GOT3 (cell line): ENCODE data around the gene LRIG3.
"Not testable (repeated sequence)": the region's sequence is repeated elsewhere in the genome, so short reads cannot be mapped to it uniquely, and the experiment has no call there.

Source experiments
- DNase-seq: peaks from one replicate; lab custom pipeline; 2025; ENCODE audit warnings: mixed read lengths; lab: John Stamatoyannopoulos, UW

The LRIG3 gene

DNA sequence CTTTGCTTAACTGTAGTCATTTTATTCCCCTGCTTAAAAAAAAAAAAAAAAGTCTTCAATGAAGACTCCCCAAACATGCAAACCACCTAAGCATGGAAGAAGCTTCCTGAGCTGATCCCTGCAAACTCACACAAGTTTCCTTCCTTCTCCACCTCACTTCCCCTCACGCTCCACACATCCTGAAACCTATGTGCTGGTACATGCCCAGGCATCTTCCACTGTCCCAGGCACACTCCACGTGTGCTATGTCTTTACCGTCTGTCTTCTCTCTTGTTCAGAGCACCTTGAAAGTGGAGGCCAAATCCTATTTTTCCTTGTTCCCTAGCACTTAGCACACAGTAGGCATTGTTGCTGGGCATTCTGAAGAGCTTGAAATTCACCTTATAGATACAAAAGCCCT, 13.4 kb downstream of the LRIG3 start:
- no peak for DNase-seq

GRCh38 chr12:58905422-58905821, 14.9 kb downstream of the LRIG3 start:
- no peak for DNase-seq

GRCh38 chr12:58902726-58903125, 17.6 kb downstream of the LRIG3 start:
- not testable (repeated sequence) for DNase-seq

GRCh38 chr12:58901664-58902063, 18.6 kb downstream of the LRIG3 start:
- no peak for DNase-seq

DNA sequence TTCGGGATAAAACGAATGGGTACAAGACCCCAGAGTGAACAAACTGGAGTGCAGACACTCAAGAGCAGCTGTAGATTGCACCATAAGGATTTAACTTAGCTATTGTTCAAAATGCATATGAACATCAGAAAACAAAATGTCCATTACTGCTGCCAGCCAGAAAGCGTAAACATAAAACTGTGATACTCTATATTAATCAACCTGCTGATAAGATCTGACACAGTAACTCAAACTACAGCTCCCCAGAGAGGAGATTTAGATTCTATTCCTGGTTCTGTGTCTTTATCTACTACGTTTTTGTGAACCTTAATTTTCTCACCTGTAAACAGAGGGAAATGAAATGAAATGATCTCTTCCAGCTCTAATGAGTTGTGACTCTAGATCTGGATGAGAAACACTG, 22.3 kb downstream of the LRIG3 start:
- no peak for DNase-seq

DNA sequence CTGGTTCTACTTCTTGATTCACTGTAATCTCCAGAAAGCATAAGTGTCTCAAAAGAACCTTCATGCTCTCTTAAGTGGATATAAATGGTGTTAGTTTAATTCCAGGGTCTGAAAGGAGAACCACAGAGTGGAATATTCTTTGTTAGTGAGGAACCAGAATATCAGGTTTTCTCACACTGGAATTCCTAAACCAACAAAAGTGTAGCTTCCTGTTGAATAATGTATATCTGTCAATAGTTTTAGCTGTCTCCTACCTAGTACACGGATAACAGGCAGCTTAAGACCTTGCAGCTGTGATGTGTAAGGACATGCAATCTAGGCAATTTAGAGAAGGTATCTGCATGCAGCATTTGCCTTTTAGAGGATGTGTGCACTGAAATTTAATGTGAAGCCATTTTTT, 24.0 kb downstream of the LRIG3 start:
- no peak for DNase-seq

DNA sequence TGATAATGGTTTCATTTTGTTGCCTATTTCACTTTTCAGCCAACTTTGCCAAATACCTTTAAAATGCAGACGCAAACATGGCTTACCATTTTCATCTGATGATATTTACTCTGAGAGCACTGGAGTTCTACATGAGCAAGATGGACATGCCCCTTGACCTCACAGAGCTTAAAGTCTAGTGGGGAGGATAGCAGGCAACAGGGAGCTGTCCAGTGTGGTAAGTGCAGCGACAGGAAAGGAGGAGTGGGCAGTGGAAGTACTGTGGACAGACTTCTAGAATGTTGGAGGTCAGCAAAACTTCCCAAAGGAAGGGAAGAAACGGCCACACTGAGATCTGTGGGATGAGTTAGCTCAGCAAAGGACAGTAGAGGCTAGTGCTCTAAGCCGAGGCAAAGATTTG, 25.3 kb downstream of the LRIG3 start:
- DNase-seq = no peak

DNA sequence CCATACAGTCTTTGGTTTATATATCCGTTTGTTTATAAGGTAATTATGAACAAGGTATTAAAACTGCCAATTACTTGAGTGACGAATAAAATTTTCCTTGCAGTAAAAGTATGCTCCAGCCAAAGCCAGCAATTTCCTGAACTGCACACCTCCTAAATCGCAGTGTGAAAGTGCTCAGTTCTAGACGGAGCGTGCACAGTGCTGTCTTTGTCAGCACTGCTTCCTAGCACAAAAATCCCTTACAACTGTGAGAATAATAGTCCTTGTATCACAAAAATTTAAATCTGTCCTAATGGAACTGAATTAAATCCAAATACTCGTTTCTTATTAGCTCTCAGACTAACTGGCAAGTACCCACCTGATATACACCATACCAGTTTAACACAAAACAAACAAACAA, 26.3 kb downstream of the LRIG3 start:
- no peak for DNase-seq

GRCh38 chr12:58893495-58893894, 26.8 kb downstream of the LRIG3 start:
- no peak for DNase-seq

DNA sequence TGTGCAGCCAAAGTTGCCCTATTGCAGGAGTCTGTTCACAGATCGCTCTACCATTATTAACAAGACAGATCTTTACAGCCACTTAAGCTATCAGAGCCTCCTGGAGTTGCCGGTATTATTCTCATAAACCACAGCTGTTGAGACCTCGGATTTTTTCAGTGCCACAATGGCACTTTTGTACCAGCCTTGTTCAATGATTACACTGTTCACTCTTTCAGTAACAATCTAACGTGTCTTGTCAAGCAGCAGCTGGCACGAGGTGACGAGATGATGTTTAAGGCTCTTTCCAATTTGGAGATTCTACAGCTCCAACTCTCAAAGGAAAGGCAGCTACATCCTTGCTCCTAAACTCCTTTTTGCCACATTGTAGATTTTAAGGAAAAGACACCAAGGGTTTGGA, 30.7 kb downstream of the LRIG3 start:
- DNase-seq = no peak

DNA sequence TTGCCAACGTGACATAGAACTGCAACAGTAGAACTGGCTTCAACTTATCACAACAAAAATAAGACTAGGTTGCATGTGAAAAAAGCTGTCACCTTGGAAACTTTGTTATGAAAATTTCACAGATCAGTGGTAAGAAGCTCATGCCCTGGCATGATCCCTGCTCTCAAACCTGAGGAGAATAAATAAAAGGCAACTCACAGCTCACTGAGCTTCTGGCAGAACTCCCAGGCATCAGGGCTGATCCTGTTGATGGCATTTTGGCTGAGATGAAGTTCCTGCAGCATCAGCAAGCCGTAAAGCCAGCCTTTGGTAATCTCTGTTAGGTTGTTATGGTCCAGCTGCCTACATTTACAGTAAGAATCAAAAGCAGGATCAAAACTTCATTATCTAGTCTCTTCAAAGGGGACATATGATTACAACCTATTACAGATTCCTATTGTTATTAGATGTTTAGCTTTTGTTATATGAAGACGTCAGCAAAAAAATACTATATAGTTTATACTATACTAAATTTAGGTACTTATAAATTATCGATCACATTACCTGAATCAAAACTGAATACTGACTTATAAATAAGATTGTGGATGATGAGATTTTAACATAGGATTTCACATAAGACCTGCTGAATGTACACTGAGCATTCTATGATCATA, 32.0 kb downstream of the LRIG3 start:
- DNase-seq = no peak

DNA sequence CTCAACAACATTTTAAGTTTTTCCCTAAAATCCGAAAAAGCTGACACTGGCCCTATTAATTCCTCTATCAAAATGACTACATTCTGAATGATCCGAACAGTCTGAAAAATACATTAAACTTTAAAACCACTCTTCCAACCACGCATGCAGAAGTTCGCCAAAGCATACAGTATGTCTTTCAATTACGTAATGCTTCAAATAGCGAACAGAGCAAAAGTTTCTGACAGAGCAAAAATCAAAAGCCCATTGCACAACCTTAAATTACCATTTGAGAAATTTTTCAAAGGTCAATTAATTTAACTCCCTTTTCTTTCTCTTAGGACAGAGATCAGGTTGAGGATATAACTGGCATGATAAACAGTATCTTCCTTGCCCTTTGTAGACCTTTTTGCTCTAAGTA, 33.2 kb downstream of the LRIG3 start:
- DNase-seq = no peak

- no peak for DNase-seq
These were observed 33.8 kb downstream of the LRIG3 start for GRCh38 chr12:58886474-58886873.

- DNase-seq = no peak
These were observed 35.4 kb downstream of the LRIG3 start for GRCh38 chr12:58884916-58885315.

- no peak for DNase-seq
These were observed 36.5 kb downstream of the LRIG3 start for GRCh38 chr12:58883576-58884334.

- DNase-seq = no peak
These were observed 37.5 kb downstream of the LRIG3 start for GRCh38 chr12:58882826-58883225.

DNA sequence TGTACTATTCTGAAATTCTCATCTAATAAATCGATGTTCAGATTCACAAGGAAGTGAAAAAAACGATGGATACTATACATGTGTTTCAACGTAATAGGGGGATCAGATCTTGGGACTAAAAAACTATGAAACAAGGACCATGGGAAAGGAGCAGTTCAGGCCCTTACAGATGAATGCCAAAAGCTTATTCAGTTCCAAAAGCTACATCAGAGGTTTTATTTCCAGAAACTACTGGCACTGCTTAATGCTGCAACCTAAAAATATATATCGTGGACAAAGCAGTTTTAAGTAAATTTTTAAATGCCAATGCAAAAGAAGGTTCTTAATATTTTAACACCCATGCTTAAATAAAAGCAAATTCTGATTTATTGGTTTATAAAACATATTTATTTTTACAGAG, 38.5 kb downstream of the LRIG3 start:
- no peak for DNase-seq

DNA sequence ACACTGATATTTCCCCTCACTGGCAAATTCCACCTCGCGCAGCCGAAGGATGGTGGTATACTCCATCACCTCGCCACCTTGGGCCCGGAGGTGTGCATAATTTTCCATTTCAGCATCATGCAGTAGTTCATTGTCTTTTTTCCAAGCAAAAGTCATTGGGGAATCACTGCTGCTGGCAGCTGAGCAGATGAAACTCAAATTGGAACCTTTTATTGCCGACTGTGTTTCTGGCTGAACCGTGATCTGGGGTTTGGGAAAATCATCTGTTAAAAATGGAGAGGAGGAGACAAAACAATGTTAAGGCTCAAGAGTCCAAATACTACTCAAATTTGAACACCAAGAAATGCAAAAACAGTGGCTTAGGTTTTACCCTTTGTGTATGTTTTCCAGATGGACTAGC, 39.7 kb downstream of the LRIG3 start:
- no peak for DNase-seq

GRCh38 chr12:58877243-58877743, 43.0 kb downstream of the LRIG3 start:
- DNase-seq = no peak

- no peak for DNase-seq
These were observed 46.8 kb downstream of the LRIG3 start for GRCh38 chr12:58873496-58873895.

- no peak for DNase-seq
These were observed 48.7 kb downstream of the LRIG3 start for GRCh38 chr12:58871556-58871955.

- no peak for DNase-seq
These were observed 49.7 kb downstream of the LRIG3 start for GRCh38 chr12:58870595-58870994.

GRCh38 chr12:58860788-58861240, 59.5 kb downstream of the LRIG3 start:
- no peak for DNase-seq
